C4-2B (cell line): ENCODE measurements around the gene FOXK2.

Source experiments
- ZFX ChIP-seq: fragments of 450-650 bp; IDR thresholded peaks from 2 replicates; pipeline ENCODE4 v1.6.1; 2017
- TF ChIP-seq, protein P1 (sequence below): fragments of 450-650 bp; conservative IDR thresholded peaks from 2 replicates; pipeline ENCODE4 v1.5.1; 2017; ENCODE audit warnings: mild to moderate bottlenecking

- TF ChIP-seq, protein P1, sequence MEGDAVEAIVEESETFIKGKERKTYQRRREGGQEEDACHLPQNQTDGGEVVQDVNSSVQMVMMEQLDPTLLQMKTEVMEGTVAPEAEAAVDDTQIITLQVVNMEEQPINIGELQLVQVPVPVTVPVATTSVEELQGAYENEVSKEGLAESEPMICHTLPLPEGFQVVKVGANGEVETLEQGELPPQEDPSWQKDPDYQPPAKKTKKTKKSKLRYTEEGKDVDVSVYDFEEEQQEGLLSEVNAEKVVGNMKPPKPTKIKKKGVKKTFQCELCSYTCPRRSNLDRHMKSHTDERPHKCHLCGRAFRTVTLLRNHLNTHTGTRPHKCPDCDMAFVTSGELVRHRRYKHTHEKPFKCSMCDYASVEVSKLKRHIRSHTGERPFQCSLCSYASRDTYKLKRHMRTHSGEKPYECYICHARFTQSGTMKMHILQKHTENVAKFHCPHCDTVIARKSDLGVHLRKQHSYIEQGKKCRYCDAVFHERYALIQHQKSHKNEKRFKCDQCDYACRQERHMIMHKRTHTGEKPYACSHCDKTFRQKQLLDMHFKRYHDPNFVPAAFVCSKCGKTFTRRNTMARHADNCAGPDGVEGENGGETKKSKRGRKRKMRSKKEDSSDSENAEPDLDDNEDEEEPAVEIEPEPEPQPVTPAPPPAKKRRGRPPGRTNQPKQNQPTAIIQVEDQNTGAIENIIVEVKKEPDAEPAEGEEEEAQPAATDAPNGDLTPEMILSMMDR, result no peak
- TF ChIP-seq ZFX, result no peak
Measured at GRCh38 chr17:82648742-82649331, 129.3 kb downstream of the FOXK2 start.
